ENCODE measurements around the gene C15orf40. TPM values are rescaled to one million over a fixed set of nuclear protein-coding genes. Genes with fewer than 3 reads are reported as not detected.

The C15orf40 gene
- total and polyA plus RNA-seq, 9 of the 15 experiments (the other 6 are each of a cell fraction or from before 2014, with no cell fraction given) = 15.9 to 52.0 (median 27.0) TPM

GRCh38 chr15:83046558-83047127 is 35.2 kb upstream of the C15orf40 start:
- Histone ChIP-seq H3K9me1 (ENCODE audit: control insufficient read depth, insufficient read depth, low read length) (no peaks in the 10 kb centered on the region), H4K20me1 (replicated peaks; ENCODE audit: control insufficient read depth, insufficient read depth, low read length) (no peaks in the 10 kb centered on the region), H3K9me3 (replicated peaks; ENCODE audit: control insufficient read depth, insufficient read depth, low read depth, low read length) (no peaks in the 10 kb centered on the region), H3K36me3 (ENCODE audit: control insufficient read depth, insufficient read depth, low read length) (peaks cover 87% of the 10 kb centered on the region), H3K4me1 (replicated peaks in 1 of 2; ENCODE audit: control insufficient read depth in 2 of 2, insufficient read depth in 2 of 2, low read length in 2 of 2) (no peaks in the 10 kb centered on the region), H3K27me3 (ENCODE audit: control insufficient read depth in 2 of 2, insufficient read depth in 2 of 2, low read length in 2 of 2) (no peaks in the 10 kb centered on the region), H3K4me3 (no peak overlapping the region), H3K4me2 (ENCODE audit: insufficient read depth, low read length) (no peak overlapping the region), H3K79me2 (ENCODE audit: control insufficient read depth, insufficient read depth, low read length) (peaks cover 68% of the 10 kb centered on the region), H2AFZ (ENCODE audit: low read depth, low read length) (no peak overlapping the region), H3K27ac (ENCODE audit: extremely low read depth, low read depth, low read length) (no peak overlapping the region), H3K9ac (ENCODE audit: insufficient read depth in 1 of 2, low read depth in 2 of 2, low read length in 2 of 2) (no peak overlapping the region)
- ChIA-PET POLR2A (interaction anchor here (1.3 kb wide), 1 partner anchor 20 kb away, joined by 4 read pairs; the partner anchor contains the start of gene BTBD1), CTCF (ENCODE audit: low intra/inter-chr PET ratio) (no interaction called here)
- no peak for ATAC-seq
- FAIRE-seq = no peak
- TF ChIP-seq ZNF316 (IDR thresholded peaks at IDR 0.05) = peak; percentile 31; the same call in 1 of the 2 replicates
- TF ChIP-seq CEBPG (CRISPR knock-in tag; IDR thresholded peaks at IDR 0.05) = no peak
- TF ChIP-seq CEBPG (tag; conservative IDR thresholded peaks at IDR 0.05 in 1 of 2, IDR thresholded peaks at IDR 0.05 in 1 of 2) = no peak
- BruUV-seq (replicated peaks) = no TSS peak
- in situ Hi-C loops (cut with MboI) = no loop called here
- WGBS (ENCODE audit: insufficient coverage, low coverage, missing lambda C conversion rate) = 92% methylated on average over 3 of the region's 3 CpGs
- DNase-seq (ENCODE audit: extremely low read depth in 1 of 4, low spot score in 3 of 4) = no peak
- intact Hi-C loops (cut with micrococcal nuclease) = no loop called here

- H3K27me3 ChIP-seq (ENCODE audit: control insufficient read depth in 2 of 2, insufficient read depth in 2 of 2, low read length in 2 of 2) = no peaks in the 10 kb centered on the region
- DNase-seq (ENCODE audit: extremely low read depth in 1 of 4, low spot score in 3 of 4) (no peak), ATAC-seq (no peak), FAIRE-seq (no peak)
- in situ Hi-C loops (cut with MboI) (no loop called here), intact Hi-C loops (cut with micrococcal nuclease) (no loop called here)
- no TSS peak for BruUV-seq (replicated peaks)
- H3K9me1 ChIP-seq (ENCODE audit: control insufficient read depth, insufficient read depth, low read length) = no peaks in the 10 kb centered on the region
- POLR2A ChIA-PET = interaction anchor here (1.0 kb wide), 1 partner anchor 18 kb away, joined by 6 read pairs; no protein-coding TSS in a partner anchor
- no peaks in the 10 kb centered on the region for H3K4me1 ChIP-seq (replicated peaks in 1 of 2; ENCODE audit: control insufficient read depth in 2 of 2, insufficient read depth in 2 of 2, low read length in 2 of 2)
- H3K36me3 ChIP-seq (ENCODE audit: control insufficient read depth, insufficient read depth, low read length) = peaks cover 90% of the 10 kb centered on the region
- TF ChIP-seq, protein P1, sequence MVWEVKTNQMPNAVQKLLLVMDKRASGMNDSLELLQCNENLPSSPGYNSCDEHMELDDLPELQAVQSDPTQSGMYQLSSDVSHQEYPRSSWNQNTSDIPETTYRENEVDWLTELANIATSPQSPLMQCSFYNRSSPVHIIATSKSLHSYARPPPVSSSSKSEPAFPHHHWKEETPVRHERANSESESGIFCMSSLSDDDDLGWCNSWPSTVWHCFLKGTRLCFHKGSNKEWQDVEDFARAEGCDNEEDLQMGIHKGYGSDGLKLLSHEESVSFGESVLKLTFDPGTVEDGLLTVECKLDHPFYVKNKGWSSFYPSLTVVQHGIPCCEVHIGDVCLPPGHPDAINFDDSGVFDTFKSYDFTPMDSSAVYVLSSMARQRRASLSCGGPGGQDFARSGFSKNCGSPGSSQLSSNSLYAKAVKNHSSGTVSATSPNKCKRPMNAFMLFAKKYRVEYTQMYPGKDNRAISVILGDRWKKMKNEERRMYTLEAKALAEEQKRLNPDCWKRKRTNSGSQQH (CRISPR knock-in tag; IDR thresholded peaks at IDR 0.05) = no peak
- no peak for TF ChIP-seq MCM7 (IDR thresholded peaks at IDR 0.05)
- no peak for TF ChIP-seq LEF1 (IDR thresholded peaks at IDR 0.05)
- no peak for TF ChIP-seq LCOR (CRISPR knock-in tag; IDR thresholded peaks at IDR 0.05)
- TF ChIP-seq PREB (CRISPR knock-in tag; IDR thresholded peaks at IDR 0.05) = no peak
- TF ChIP-seq PURB (CRISPR knock-in tag; IDR thresholded peaks at IDR 0.05; ENCODE audit: low read depth) = no peak
- TF ChIP-seq, protein P2, sequence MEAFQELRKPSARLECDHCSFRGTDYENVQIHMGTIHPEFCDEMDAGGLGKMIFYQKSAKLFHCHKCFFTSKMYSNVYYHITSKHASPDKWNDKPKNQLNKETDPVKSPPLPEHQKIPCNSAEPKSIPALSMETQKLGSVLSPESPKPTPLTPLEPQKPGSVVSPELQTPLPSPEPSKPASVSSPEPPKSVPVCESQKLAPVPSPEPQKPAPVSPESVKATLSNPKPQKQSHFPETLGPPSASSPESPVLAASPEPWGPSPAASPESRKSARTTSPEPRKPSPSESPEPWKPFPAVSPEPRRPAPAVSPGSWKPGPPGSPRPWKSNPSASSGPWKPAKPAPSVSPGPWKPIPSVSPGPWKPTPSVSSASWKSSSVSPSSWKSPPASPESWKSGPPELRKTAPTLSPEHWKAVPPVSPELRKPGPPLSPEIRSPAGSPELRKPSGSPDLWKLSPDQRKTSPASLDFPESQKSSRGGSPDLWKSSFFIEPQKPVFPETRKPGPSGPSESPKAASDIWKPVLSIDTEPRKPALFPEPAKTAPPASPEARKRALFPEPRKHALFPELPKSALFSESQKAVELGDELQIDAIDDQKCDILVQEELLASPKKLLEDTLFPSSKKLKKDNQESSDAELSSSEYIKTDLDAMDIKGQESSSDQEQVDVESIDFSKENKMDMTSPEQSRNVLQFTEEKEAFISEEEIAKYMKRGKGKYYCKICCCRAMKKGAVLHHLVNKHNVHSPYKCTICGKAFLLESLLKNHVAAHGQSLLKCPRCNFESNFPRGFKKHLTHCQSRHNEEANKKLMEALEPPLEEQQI (IDR thresholded peaks at IDR 0.05) = no peak
- 0 out of 2 replicates have a peak, but pooled peaks have one; percentile 25 for TF ChIP-seq POLR2G (IDR thresholded peaks at IDR 0.05; ENCODE audit: low read depth, low read length)
- no peaks in the 10 kb centered on the region for H4K20me1 ChIP-seq (replicated peaks; ENCODE audit: control insufficient read depth, insufficient read depth, low read length)
- no peak overlapping the region for H3K4me2 ChIP-seq (ENCODE audit: insufficient read depth, low read length)
- peaks cover 66% of the 10 kb centered on the region for H3K79me2 ChIP-seq (ENCODE audit: control insufficient read depth, insufficient read depth, low read length)
- H3K27ac ChIP-seq (ENCODE audit: extremely low read depth, low read depth, low read length) = no peak overlapping the region
- H3K4me3 ChIP-seq = no peak overlapping the region
- no peak overlapping the region for H3K9ac ChIP-seq (ENCODE audit: insufficient read depth in 1 of 2, low read depth in 2 of 2, low read length in 2 of 2)
- no peak overlapping the region for H2AFZ ChIP-seq (ENCODE audit: low read depth, low read length)
- no peaks in the 10 kb centered on the region for H3K9me3 ChIP-seq (replicated peaks; ENCODE audit: control insufficient read depth, insufficient read depth, low read depth, low read length)
- CTCF ChIA-PET (ENCODE audit: low intra/inter-chr PET ratio) = no interaction called here
- whole genome bisulfite sequencing (ENCODE audit: insufficient coverage, low coverage, missing lambda C conversion rate) = 96% methylated on average over 12 of the region's 12 CpGs
These were observed 32.7 kb upstream of the C15orf40 start for GRCh38 chr15:83044156-83044555.

Measured in K562 (cell line).